K562 (cell line): ENCODE data around the gene TECPR2. TPM values are rescaled to one million over a fixed set of nuclear protein-coding genes. Genes with fewer than 3 reads are reported as not detected.
A peak's percentile ranks its signal among the peaks of the same experiment; 100 is the strongest.

Experiments
- ATAC-seq: fragments of 200-7000 bp; cut with Tn5 transposase; 3 replicates; pipeline ENCODE4 v1.9.1; 2020; ENCODE audit warnings: moderate library complexity
- BruUV-seq: library from RNA; stranded (reverse); fragments of 400-500 nt; replicated peaks from 2 replicates; lab custom pipeline; 2021; lab: Mats Ljungman, UMichigan
- CTCF ChIA-PET: fragments of 300-600 bp; formaldehyde crosslinking; extraction: SDS; loops from one replicate; lab custom pipeline; 2021; ENCODE audit warnings: low intra/inter-chr PET ratio; lab: Yijun Ruan, JAX
- POLR2A ChIA-PET: fragments of 300-600, 350-650 bp; sonication (Branson Sonifier 250); formaldehyde crosslinking; extraction: SDS; loops from one replicate; lab custom pipeline; 2021; ENCODE audit warnings: antibody characterized with exemption, inconsistent platforms; lab: Yijun Ruan, JAX
- DNase-seq, 4 experiments: peaks; one replicate each; pipeline versions ENCODE4 v3.0.0 to v3.0.0-alpha.2; 2011 to 2018; ENCODE audit warnings: low spot score in 3 of 4, mixed read lengths in 3 of 4; ENCODE audit errors: extremely low read depth in 1 of 4
- FAIRE-seq: peaks from 2 replicates; lab custom pipeline; 2011; peaks lifted over from hg19 to GRCh38; lab: Jason Lieb, UNC
- H2AFZ ChIP-seq: 2 replicates; pipeline ENCODE4 v1.6.0; 2011; ENCODE audit warnings: low read depth, low read length, control low read depth, inconsistent platforms
- H3K27ac ChIP-seq: fragments of 200-600 bp; 3 replicates; pipeline ENCODE4 v1.8.0; 2011; ENCODE audit warnings: low read depth, mild to moderate bottlenecking, control low read depth, inconsistent platforms, low read length, moderate library complexity, mixed read lengths; ENCODE audit errors: extremely low read depth
- H3K27me3 ChIP-seq, 2 experiments: fragments of 300-600 bp in 1 of 2; 2 replicates in 1 of 2; 3 replicates in 1 of 2; pipeline versions ENCODE4 v1.6.0 to v1.8.0; 2011; ENCODE audit warnings: inconsistent platforms in 2 of 2, low read length in 2 of 2, mild to moderate bottlenecking in 1 of 2, mixed read lengths in 1 of 2, moderate library complexity in 1 of 2; ENCODE audit not compliant: control insufficient read depth in 2 of 2, insufficient read depth in 2 of 2
- H3K36me3 ChIP-seq: fragments of 300-600 bp; 3 replicates; pipeline ENCODE4 v1.8.0; 2011; ENCODE audit warnings: mild to moderate bottlenecking, low read length, inconsistent platforms; ENCODE audit not compliant: control insufficient read depth, insufficient read depth
- H3K4me1 ChIP-seq, 2 experiments: fragments of 200-600 bp in 1 of 2; replicated peaks in 1 of 2; 2 replicates in 1 of 2; 3 replicates in 1 of 2; pipeline versions ENCODE4 v1.5.1 to v1.8.0; 2011; ENCODE audit warnings: inconsistent platforms in 2 of 2, low read length in 2 of 2, mild to moderate bottlenecking in 1 of 2, mixed read lengths in 1 of 2, moderate library complexity in 1 of 2; ENCODE audit not compliant: control insufficient read depth in 2 of 2, insufficient read depth in 2 of 2
- H3K4me2 ChIP-seq: 2 replicates; pipeline ENCODE4 v1.6.1; 2011; ENCODE audit warnings: low read length, control low read depth, inconsistent platforms, mixed read lengths; ENCODE audit not compliant: insufficient read depth
- H3K4me3 ChIP-seq: fragments of 200-600 bp; sonication (generic), shearing (Covaris generic); 2 replicates; pipeline ENCODE4 v1.5.1; 2016; ENCODE audit warnings: control low read depth, inconsistent platforms
- H3K79me2 ChIP-seq: fragments of 200-600 bp; 3 replicates; pipeline ENCODE4 v1.8.0; 2011; ENCODE audit warnings: low read length, inconsistent platforms; ENCODE audit not compliant: control insufficient read depth, insufficient read depth
- H3K9ac ChIP-seq, 2 experiments: 2 replicates each; pipeline versions ENCODE4 v1.6.0 to v1.6.1; 2011; ENCODE audit warnings: low read depth in 2 of 2, low read length in 2 of 2, control low read depth in 1 of 2, inconsistent platforms in 1 of 2, mild to moderate bottlenecking in 1 of 2, mixed read lengths in 1 of 2; ENCODE audit not compliant: insufficient read depth in 1 of 2
- H3K9me1 ChIP-seq: one replicate; pipeline ENCODE4 v1.6.0; 2011; ENCODE audit warnings: inconsistent platforms, mild to moderate bottlenecking, low read length, moderate library complexity; ENCODE audit not compliant: control insufficient read depth, insufficient read depth
- H3K9me3 ChIP-seq: replicated peaks from 2 replicates; pipeline ENCODE4 v1.5.1; 2011; ENCODE audit warnings: low read depth, low read length, inconsistent platforms; ENCODE audit not compliant: control insufficient read depth, insufficient read depth
- H4K20me1 ChIP-seq: replicated peaks from 2 replicates; pipeline ENCODE4 v1.6.1; 2011; ENCODE audit warnings: low read length, inconsistent platforms, mixed read lengths; ENCODE audit not compliant: control insufficient read depth, insufficient read depth
- KAT7 ChIP-seq: sonication (generic); formaldehyde crosslinking; IDR thresholded peaks from 2 replicates; pipeline ENCODE4 v1.8.0; 2022; ENCODE audit warnings: missing genetic modification reagents, mild to moderate bottlenecking, borderline replicate concordance
- MCM2 ChIP-seq: fragments of 450-650 bp; IDR thresholded peaks from 2 replicates; pipeline ENCODE4 v1.6.1; 2017; ENCODE audit warnings: low read depth, mild to moderate bottlenecking
- NFIC ChIP-seq: fragments of 450-650 bp; IDR thresholded peaks from 2 replicates; pipeline ENCODE4 v1.6.1; 2017; ENCODE audit warnings: mild to moderate bottlenecking, inconsistent platforms
- NFIX ChIP-seq: fragments of 250-450 bp; sonication (Bioruptor Pico); IDR thresholded peaks from 2 replicates; pipeline ENCODE4 v1.4.0; 2020; ENCODE audit warnings: low read depth, mild to moderate bottlenecking, moderate library complexity
- ZNF175 ChIP-seq: fragments of 200-800 bp; sonication (Bioruptor generic); IDR thresholded peaks from 2 replicates; pipeline ENCODE4 v1.6.1; 2016; ENCODE audit warnings: low read depth, mild to moderate bottlenecking, missing genetic modification characterization, missing compliant biosample characterization
- in situ Hi-C: fragments of 300-500 bp; cut with MboI; formaldehyde crosslinking; loops from 4 replicates; pipeline ENCODE4 v1.15.0; 2018; ENCODE audit warnings: inconsistent platforms, mixed read lengths
- intact Hi-C: fragments of 100-400 bp; cut with micrococcal nuclease; formaldehyde crosslinking; loops from 2 replicates; pipeline ENCODE4 v1.14.2; 2022
- polyA plus RNA-seq, 8 experiments: library from polyadenylated mRNA; depleted of rRNA in 4 of 8; stranded (reverse) in 5 of 8; unstranded in 3 of 8; fragments of >200 nt; fragmentation: Nextera tagmentation in 2 of 8; fragmentation: Illumina TruSeq in 1 of 8; extraction: Ambion mirVana in 2 of 8; extraction: Trizol in 1 of 8; gene quantifications; 2 replicates each; pipeline versions ENCODE4 v1.2.1 to v1.2.3, GENCODE V29; 2011 to 2014; ENCODE audit warnings: inconsistent platforms in 1 of 8, missing spikeins in 1 of 8
- total RNA-seq, 7 experiments: library from RNA; depleted of rRNA in 6 of 7; stranded (reverse); fragments of >200 nt in 6 of 7; fragmentation: Illumina TruSeq in 2 of 7; extraction: Trizol in 2 of 7; gene quantifications; 2 replicates each; pipeline versions ENCODE4 v1.2.1 to v1.2.3, GENCODE V29; 2011 to 2021; ENCODE audit warnings: low replicate concordance in 1 of 7
- TF ChIP-seq, protein P1 (sequence below): fragments of 200-800 bp; sonication (Bioruptor generic); IDR thresholded peaks from 2 replicates; pipeline ENCODE4 v1.6.1; 2017; ENCODE audit warnings: missing genetic modification characterization, missing compliant biosample characterization
- TF ChIP-seq, protein P2 (sequence below), 3 experiments: fragments of 200-800 bp in 1 of 3; sonication (Bioruptor generic) in 1 of 3; sonication (generic) in 1 of 3; formaldehyde crosslinking in 1 of 3; IDR thresholded peaks; 2 replicates each; pipeline versions ENCODE4 v1.6.1 to v1.8.0; 2016 to 2022; ENCODE audit warnings: mild to moderate bottlenecking in 2 of 3, missing compliant biosample characterization in 2 of 3, missing genetic modification characterization in 2 of 3, missing genetic modification reagents in 1 of 3
- TF ChIP-seq, protein P3 (sequence below), 2 experiments: fragments of 450-650 bp in 1 of 2; sonication (generic) in 1 of 2; formaldehyde crosslinking in 1 of 2; IDR thresholded peaks in 1 of 2; conservative IDR thresholded peaks in 1 of 2; 2 replicates each; pipeline versions ENCODE4 v1.6.1 to v1.8.1; 2016 to 2023; ENCODE audit warnings: mild to moderate bottlenecking in 2 of 2, moderate library complexity in 2 of 2, inconsistent platforms in 1 of 2, missing genetic modification reagents in 1 of 2

The TECPR2 gene
- total and polyA plus RNA-seq, 9 of the 15 experiments (the other 6 are each of a cell fraction or from before 2014, with no cell fraction given): 0.04 to 3.0 (median 0.83) TPM

- H3K4me1 ChIP-seq: no peaks in the 10 kb centered on the region; a peak in 1 of 5 replicates
- TF ChIP-seq, protein P1, sequence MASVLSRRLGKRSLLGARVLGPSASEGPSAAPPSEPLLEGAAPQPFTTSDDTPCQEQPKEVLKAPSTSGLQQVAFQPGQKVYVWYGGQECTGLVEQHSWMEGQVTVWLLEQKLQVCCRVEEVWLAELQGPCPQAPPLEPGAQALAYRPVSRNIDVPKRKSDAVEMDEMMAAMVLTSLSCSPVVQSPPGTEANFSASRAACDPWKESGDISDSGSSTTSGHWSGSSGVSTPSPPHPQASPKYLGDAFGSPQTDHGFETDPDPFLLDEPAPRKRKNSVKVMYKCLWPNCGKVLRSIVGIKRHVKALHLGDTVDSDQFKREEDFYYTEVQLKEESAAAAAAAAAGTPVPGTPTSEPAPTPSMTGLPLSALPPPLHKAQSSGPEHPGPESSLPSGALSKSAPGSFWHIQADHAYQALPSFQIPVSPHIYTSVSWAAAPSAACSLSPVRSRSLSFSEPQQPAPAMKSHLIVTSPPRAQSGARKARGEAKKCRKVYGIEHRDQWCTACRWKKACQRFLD (CRISPR knock-in tag): no peak
- peak; percentile 97 for TF ChIP-seq NFIC
- TF ChIP-seq, protein P2, sequence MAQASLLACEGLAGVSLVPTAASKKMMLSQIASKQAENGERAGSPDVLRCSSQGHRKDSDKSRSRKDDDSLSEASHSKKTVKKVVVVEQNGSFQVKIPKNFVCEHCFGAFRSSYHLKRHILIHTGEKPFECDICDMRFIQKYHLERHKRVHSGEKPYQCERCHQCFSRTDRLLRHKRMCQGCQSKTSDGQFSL (CRISPR knock-in tag; IDR thresholded peaks at IDR 0.05): no peak
- TF ChIP-seq, protein P2 (tag; IDR thresholded peaks at IDR 0.05): no peak
- no peak for TF ChIP-seq MCM2
- no peak for TF ChIP-seq KAT7 (CRISPR knock-in tag)
- peak; percentile 87 for TF ChIP-seq NFIX (CRISPR knock-in tag)
- no peak for TF ChIP-seq ZNF175 (CRISPR knock-in tag)
- TF ChIP-seq, protein P3, sequence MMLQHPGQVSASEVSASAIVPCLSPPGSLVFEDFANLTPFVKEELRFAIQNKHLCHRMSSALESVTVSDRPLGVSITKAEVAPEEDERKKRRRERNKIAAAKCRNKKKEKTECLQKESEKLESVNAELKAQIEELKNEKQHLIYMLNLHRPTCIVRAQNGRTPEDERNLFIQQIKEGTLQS (IDR thresholded peaks at IDR 0.05): no peak
- TF ChIP-seq, protein P3 (CRISPR knock-in tag; conservative IDR thresholded peaks at IDR 0.05): no peak
- intact Hi-C loops: no loop called here
- no TSS peak for BruUV-seq
- POLR2A ChIA-PET: interaction anchor here (0.6 kb wide), 1 partner anchor 42 kb away, joined by 3 read pairs; no protein-coding TSS in a partner anchor
- CTCF ChIA-PET: no interaction called here
- H3K4me3 ChIP-seq: no peak overlapping the region
- in situ Hi-C loops: no loop called here
- H3K27me3 ChIP-seq: no peaks in the 10 kb centered on the region
- FAIRE-seq (no peak), DNase-seq (peak in 2 of 4 experiments; percentile 16 to 18), ATAC-seq (no peak)
- no peaks in the 10 kb centered on the region for H3K79me2 ChIP-seq
- H3K27ac ChIP-seq: no peak overlapping the region
- no peak overlapping the region for H3K9ac ChIP-seq
- H3K36me3 ChIP-seq: no peaks in the 10 kb centered on the region; the same call in 2 of the 3 replicates
- no peak overlapping the region for H3K4me2 ChIP-seq
- no peak overlapping the region for H2AFZ ChIP-seq
- no peaks in the 10 kb centered on the region for H3K9me1 ChIP-seq
- no peaks in the 10 kb centered on the region for H4K20me1 ChIP-seq
- H3K9me3 ChIP-seq: no peaks in the 10 kb centered on the region
Observed at GRCh38 chr14:102377696-102378095, 15.0 kb downstream of the TECPR2 start.
